NCI-H1092 (cell line): ENCODE measurements around the gene LAMTOR1.
A peak's percentile ranks its signal among the peaks of the same experiment; 100 is the strongest.
"Not testable (repeated sequence)": the region's sequence is repeated elsewhere in the genome, so short reads cannot be mapped to it uniquely, and the experiment has no call there.

Experiments
- DNase-seq: peaks from one replicate; lab custom pipeline; 2025; lab: John Stamatoyannopoulos, UW

Gene LAMTOR1

GRCh38 chr11:72102946-72103753 is at the start of gene LAMTOR1:
TSS of gene LAMTOR1 (minus strand) at chr11:72103297. CDS start at chr11:72103224, 73 bp downstream.
- DNase-seq = peak; percentile 99

DNA sequence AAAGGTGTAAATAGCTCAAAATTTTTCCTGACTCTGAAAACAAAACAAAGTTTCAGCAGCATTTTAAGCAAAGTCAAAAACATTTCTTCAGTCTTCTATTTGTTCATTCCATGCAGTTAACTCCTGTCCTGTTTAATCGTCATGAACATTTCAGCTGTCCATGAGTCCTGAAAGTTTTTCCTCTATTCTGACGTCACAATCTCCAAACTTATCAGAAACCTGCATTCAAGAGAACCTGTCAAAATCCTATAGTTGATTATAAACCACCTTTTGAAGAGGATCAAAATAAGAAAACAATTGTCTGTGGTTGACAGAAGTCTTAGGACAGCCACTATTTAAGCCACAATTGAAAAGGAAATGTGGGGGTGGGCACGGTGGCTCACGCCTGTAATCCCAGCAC is 47.8 kb upstream of the LAMTOR1 start:
- DNase-seq = no peak

DNA sequence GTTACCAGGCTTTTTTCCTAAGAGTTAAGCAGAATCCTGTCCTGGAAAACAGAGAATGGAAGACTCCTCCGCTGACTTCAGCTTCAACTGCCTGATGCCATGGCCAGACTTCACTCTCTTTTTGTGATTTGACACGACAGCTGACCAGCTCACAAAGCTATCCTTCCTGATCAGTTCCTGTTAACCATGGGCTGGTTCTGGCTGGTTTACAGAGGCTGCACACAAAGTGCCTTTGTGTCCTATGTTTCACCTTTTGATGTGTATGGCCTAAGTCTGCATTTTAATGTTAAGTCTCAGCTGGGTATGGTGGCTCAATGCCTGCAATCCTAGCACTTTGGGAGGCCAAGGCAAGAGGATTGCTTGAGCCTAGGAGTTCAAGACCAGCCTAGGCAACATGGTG is 43.5 kb upstream of the LAMTOR1 start:
- no peak for DNase-seq

DNA sequence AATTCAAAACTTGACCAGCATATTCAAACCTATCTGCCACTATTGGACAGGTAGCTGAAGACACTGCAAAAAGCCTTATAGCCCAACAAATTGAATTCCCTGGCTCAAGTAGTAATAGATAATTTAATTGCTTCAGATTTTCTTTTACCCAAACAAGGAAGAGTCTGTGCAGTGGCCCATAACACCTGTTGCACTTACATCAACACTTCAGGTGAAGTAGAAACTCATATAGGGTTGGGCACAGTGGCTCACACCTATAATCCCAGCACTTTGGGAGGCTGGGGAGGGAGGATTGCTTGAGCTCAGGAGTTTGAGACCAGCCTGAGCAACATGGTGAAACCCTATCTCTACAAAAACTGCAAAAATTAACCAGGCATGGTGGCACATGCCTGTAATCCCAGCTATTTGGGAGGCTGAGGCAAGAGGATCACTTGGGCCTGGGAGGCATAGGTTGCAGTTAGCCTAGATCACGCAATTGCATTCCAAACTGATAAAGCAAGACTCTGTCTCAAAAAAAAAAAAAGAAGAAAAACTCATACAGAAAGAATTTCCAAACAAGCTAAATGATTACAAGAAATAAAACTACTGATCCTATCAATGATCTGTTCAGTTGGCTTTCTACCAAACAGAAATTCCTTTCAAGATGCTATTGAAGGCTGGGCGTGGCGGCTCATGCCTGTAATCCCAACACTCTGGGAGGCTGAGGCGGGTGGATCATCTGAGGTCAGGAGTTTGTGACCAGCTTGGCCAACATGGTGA is 41.9 kb upstream of the LAMTOR1 start:
- no peak for DNase-seq

- not testable (repeated sequence) for DNase-seq
Observed at GRCh38 chr11:72142543-72142942, 39.4 kb upstream of the LAMTOR1 start.

- not testable (repeated sequence) for DNase-seq
Observed at GRCh38 chr11:72142086-72142485, 39.0 kb upstream of the LAMTOR1 start.

DNA sequence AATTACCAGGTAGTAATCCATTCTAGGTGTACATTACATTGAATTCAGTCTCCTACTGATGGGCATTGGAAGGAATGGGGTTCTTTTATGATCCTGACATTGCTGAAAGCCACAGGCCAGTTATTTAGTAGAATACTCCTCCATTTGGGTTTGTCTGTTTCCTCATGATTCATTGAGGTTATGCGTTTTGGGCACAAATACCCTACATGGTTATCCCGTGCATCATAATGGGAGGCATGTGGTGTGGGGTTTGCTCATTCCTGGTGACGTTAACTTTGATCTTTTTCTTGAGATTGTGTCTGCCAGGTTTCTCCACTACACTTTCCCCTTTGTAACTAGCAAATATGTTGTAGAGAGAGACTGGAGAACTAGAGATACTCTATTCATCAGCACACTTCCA is 38.0 kb upstream of the LAMTOR1 start:
- no peak for DNase-seq

DNA sequence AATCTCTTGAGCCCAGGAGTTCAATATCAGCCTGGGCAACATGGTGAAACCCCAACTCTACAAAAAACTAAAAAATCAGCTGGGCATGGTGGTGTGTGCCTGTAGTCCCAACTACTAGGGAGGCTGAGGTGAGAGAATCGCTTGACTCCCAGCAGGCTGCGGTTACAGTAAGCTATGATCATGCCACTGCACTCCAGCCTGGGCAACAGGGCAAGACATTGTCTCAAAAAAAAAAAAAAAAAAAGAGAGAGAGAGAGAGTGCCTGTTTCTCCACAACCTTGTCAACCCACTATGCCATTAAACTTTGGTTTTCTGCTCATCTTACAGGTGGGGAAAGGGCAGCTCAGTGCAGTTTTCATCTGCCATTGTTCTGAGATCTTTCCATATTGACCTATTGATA is 37.6 kb upstream of the LAMTOR1 start:
- DNase-seq = no peak

DNA sequence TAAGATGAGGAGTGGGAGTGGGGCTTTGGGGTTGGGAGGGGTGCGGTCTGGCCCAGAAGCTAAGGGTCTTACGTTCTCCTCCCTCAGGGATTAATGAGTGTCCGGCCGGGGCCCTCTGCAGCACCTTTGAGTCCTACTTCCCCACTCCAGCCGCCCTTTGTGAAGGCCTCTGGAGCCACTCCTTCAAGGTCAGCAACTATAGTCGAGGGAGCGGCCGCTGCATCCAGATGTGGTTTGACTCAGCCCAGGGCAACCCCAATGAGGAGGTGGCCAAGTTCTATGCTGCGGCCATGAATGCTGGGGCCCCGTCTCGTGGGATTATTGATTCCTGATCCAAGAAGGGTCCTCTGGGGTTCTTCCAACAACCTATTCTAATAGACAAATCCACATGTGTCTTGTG is 36.4 kb upstream of the LAMTOR1 start:
- no peak for DNase-seq

GRCh38 chr11:72138821-72139390 is 35.8 kb upstream of the LAMTOR1 start:
- DNase-seq = no peak

GRCh38 chr11:72136684-72137262 is 33.7 kb upstream of the LAMTOR1 start:
- no peak for DNase-seq

- DNase-seq = no peak
Observed at GRCh38 chr11:72135891-72136683, 33.0 kb upstream of the LAMTOR1 start.

DNA sequence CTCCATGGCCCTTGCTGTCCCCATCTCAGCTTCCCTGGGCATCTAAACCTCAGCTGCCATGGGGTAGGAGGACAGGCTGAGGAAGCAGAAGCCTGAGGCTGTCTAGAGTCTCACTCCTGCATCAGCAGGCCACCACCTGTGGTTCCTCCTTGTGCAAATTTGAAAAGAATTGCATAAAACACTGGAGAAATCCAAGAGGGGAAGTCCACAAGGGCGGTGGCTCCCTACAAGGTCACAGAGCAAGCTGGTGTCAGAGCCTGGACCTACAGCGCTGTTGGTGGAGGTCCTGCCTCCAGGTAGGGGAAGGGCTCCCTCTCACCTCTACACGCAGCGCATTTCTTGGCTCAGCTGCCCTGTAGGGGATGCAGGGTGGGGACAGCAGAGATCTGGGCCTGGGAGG is 32.4 kb upstream of the LAMTOR1 start, which contains the start of gene FOLR3:
Gene FOLR3 (plus strand): TSS at position 253 of the 400 bp plus-strand sequence. CDS start 228 bp downstream, outside the sequence.
- not testable (repeated sequence) for DNase-seq

DNA sequence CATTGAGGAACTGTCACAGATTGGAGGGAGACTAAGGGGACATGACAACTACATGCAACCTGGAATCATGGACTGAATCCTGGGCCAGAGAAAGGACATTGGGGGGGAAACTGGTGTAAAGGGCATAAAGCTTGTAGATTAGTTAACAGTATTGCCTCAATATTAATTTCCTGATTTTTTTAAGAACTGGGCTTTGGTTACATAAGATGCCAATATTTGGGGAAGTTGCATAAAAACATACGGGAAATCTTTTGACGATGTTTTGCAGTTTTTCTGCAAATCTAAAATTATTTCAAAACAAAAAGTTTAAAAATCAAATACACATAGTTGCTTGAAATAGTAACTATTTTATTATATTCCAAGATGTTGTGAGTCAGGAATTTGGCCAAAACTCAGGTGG is 29.5 kb upstream of the LAMTOR1 start:
- DNase-seq = no peak

DNA sequence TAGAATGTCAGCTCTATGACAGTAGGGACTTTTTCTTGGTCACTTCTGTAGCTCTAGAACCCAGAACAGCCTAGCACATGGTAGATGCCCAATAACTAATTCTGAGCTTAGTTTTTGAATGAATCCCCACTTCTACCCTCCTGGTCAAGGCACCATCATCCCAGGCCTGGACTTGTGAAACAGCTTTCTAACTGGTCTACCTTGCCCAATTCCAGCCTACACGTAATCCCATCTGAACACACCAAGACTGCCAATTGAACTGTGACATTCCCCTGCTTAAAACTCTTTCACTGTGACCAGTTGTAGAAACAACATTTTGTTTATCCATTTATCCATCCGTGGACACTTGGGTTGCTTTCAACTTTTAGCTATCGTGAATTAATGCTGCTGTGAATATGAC is 26.3 kb upstream of the LAMTOR1 start:
- no peak for DNase-seq

DNA sequence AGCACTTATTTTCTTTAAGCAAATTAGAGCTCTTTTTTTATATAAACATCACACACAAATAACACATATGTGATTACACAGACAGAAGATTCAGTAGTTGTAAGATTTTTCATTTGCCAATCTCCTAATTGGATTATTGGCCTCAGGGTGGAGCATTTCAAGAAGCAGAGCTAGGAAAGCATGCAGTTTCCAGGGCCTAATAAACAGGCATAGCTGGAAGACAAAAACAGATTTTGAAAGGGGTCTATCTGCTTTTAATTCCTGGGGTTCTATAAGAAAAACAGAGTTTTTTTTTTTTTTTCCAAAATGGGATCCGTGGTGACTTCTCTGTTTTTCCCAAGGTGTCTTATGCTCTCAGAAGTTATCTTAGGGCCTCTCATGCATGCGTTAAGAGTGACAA is 24.8 kb upstream of the LAMTOR1 start:
- DNase-seq = no peak

DNA sequence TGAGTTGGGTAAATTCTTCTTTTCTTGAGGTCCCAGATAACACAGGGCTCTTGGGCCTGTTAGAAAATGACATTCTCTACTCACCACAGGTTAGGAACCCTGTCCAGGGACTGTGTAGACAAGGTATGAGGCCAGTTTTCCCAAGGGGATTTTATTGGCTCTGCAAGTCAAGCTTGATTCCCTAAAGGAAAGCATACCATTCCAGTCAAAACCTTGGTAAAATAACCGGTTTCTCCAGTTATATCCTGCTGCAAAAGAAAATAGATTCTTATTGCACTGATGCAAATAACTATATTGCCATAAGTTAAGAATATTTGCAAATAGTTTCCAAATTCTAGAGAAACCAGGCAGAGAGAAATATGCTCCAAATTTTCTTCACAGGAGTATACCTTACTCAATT is 22.9 kb upstream of the LAMTOR1 start:
- DNase-seq = no peak

GRCh38 chr11:72124046-72124445 is 20.9 kb upstream of the LAMTOR1 start:
- DNase-seq = no peak

DNA sequence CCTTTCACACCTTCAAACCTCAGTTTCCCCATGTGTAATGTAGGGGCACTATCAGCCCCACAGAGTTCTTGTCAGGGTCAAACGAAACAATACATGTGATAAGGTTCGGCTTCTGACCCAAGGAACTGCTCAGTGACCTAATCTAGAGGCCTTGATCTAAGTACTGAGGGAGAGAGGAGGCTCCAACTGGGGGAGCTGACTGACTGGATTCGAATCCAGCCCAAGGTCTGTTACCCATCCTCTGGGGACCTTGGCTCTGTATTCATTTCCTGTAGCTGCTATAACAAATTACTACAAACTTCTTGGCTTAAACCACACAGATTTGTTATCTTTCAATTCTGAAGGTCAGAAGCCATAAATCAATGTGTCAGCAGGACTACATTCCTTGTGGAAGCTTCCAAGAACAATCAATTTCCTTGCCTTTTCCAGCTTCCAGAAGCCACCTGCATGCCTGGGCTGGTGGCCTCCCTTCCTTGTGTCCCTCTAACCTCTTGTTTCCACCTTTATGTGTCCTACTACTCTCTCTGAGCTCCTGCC is 20.1 kb upstream of the LAMTOR1 start:
- no peak for DNase-seq

DNA sequence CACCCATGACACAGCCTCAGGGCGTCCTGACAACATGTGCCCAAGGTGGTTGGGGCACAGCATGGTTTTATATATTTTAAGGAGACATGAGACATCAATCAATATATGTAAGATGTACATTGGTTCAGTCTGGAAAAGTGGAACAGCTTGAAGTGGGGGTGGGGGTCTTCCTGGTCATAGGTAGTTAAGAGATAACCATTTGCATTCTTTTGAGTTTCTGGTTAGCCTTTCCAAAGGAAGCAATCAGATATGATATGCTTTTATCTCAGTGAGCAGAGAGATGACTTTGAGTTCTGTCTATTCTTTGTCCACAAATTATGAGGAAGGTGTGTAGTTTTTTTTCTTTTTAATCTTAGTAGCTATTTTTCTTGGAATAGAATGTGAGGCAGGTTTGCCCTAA is 19.5 kb upstream of the LAMTOR1 start:
- no peak for DNase-seq

GRCh38 chr11:72120930-72121329 is 17.8 kb upstream of the LAMTOR1 start:
- DNase-seq = no peak
